ENCODE data around the gene HPGDS. TPM values are rescaled to one million over a fixed set of nuclear protein-coding genes. Genes with fewer than 3 reads are reported as not detected.

The HPGDS gene
- total RNA-seq, 1 experiment from 2014 or later = not detected

DNA sequence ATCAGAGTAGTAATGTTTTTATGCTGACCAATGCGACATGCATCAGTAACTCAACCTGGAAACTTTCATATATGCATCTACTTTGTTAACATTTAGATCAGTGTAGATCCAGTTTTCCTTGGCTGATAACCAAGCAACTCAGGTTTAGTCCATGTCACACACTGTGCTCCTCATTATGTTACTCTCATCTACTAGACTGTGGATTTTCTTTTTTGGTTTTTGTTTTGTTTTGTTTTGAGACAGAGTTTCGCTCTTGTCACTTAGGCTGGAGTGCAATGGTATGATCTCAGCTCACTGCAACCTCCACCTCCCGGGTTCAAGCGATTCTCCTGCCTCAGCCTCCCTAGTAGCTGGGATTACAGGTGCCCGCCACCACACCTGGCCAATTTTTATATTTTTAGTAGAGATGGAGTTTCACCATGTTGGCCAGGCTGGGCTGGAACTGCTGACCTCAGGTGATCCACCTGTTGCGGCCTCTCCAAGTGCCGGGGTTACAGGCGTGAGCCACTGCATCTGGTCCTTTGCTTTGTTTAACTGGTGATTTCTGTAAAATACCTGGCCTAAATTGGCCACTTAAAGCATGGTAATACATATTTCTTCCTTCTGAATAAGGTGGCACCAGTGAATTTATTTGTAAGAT is 86.4 kb downstream of the HPGDS start:
- no TSS peak for BruUV-seq (replicated peaks)
- TF ChIP-seq EZH2phosphoT487 (IDR thresholded peaks at IDR 0.05; ENCODE audit: borderline replicate concordance, low read length) (no peak), EZH2 (IDR thresholded peaks at IDR 0.05; ENCODE audit: low read length, unreplicated experiment) (no peak)
- TF ChIP-seq, protein P1, sequence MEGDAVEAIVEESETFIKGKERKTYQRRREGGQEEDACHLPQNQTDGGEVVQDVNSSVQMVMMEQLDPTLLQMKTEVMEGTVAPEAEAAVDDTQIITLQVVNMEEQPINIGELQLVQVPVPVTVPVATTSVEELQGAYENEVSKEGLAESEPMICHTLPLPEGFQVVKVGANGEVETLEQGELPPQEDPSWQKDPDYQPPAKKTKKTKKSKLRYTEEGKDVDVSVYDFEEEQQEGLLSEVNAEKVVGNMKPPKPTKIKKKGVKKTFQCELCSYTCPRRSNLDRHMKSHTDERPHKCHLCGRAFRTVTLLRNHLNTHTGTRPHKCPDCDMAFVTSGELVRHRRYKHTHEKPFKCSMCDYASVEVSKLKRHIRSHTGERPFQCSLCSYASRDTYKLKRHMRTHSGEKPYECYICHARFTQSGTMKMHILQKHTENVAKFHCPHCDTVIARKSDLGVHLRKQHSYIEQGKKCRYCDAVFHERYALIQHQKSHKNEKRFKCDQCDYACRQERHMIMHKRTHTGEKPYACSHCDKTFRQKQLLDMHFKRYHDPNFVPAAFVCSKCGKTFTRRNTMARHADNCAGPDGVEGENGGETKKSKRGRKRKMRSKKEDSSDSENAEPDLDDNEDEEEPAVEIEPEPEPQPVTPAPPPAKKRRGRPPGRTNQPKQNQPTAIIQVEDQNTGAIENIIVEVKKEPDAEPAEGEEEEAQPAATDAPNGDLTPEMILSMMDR (conservative IDR thresholded peaks at IDR 0.05; ENCODE audit: low read depth, low read length) = no peak
- H3K79me2 ChIP-seq (ENCODE audit: low read length) = no peaks in the 10 kb centered on the region
- no peak overlapping the region for H3K4me3 ChIP-seq (ENCODE audit: low read length)
- H3K36me3 ChIP-seq (ENCODE audit: low read depth, low read length) = peaks cover 13% of the 10 kb centered on the region; the same call in 1 of the 2 replicates
- no peaks in the 10 kb centered on the region for H3K9me3 ChIP-seq (ENCODE audit: low read length)
- no peaks in the 10 kb centered on the region for H3K27me3 ChIP-seq (ENCODE audit: low read length)
- no peak overlapping the region for H3K27ac ChIP-seq (ENCODE audit: low read length)
- POLR2A ChIA-PET (ENCODE audit: unreplicated experiment) = no interaction called here
- no peaks in the 10 kb centered on the region for H4K20me1 ChIP-seq (ENCODE audit: low read length)
- DNase-seq = no peak
- no peaks in the 10 kb centered on the region for H3F3A ChIP-seq (ENCODE audit: low read length, unreplicated experiment)
- no peak overlapping the region for H3K9ac ChIP-seq (ENCODE audit: low read length)
- H3K4me2 ChIP-seq (ENCODE audit: low read length) = no peak overlapping the region
- intact Hi-C loops (cut with micrococcal nuclease) = loop anchor here (5.0 to 10.0 kb wide), 3 partner anchors 131 to 461 kb away; no protein-coding TSS in a partner anchor
- H2AFZ ChIP-seq (ENCODE audit: low read length) = no peak overlapping the region
- CTCF ChIA-PET = no interaction called here
- H3K4me1 ChIP-seq (ENCODE audit: insufficient read depth, low read length) = no peaks in the 10 kb centered on the region
- no peak for ATAC-seq
- H3K9me2 ChIP-seq (replicated peaks; ENCODE audit: low read length) = no peaks in the 10 kb centered on the region

DNA sequence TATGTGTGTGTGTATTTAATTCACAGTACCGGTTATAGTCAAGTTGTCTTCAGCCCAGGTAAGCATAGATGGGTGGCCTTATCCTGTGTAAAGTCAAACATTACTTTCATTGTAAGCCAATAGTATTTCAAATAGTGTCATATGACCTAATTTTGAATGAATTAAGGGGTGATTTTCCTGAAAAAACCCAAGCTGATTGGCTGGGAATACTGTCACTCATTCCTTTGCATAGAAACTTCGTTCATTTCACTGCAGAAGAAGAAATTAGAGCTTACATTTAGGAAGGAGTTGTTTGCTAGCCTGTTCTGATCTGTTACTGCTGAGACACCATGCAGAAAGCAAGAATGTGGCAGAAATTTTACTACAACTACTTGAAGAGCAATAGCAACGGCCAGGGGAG is 89.6 kb downstream of the HPGDS start:
- H3K36me3 ChIP-seq (ENCODE audit: low read depth, low read length) = peaks cover 14% of the 10 kb centered on the region; the same call in 1 of the 2 replicates
- POLR2A ChIA-PET (ENCODE audit: unreplicated experiment) = no interaction called here
- no peak overlapping the region for H3K4me3 ChIP-seq (ENCODE audit: low read length)
- BruUV-seq (replicated peaks) = no TSS peak
- H3K27me3 ChIP-seq (ENCODE audit: low read length) = no peaks in the 10 kb centered on the region
- intact Hi-C loops (cut with micrococcal nuclease) = loop anchor here (10.0 kb wide), 2 partner anchors 128 to 458 kb away; no protein-coding TSS in a partner anchor
- no peak overlapping the region for H3K4me2 ChIP-seq (ENCODE audit: low read length)
- H3F3A ChIP-seq (ENCODE audit: low read length, unreplicated experiment) = no peaks in the 10 kb centered on the region
- no peaks in the 10 kb centered on the region for H3K9me3 ChIP-seq (ENCODE audit: low read length)
- CTCF ChIA-PET = no interaction called here
- no peak overlapping the region for H3K9ac ChIP-seq (ENCODE audit: low read length)
- DNase-seq (no peak), ATAC-seq (no peak)
- TF ChIP-seq, protein P1 (conservative IDR thresholded peaks at IDR 0.05; ENCODE audit: low read depth, low read length) = no peak
- TF ChIP-seq EZH2phosphoT487 (IDR thresholded peaks at IDR 0.05; ENCODE audit: borderline replicate concordance, low read length) (no peak), EZH2 (IDR thresholded peaks at IDR 0.05; ENCODE audit: low read length, unreplicated experiment) (no peak)
- H3K79me2 ChIP-seq (ENCODE audit: low read length) = no peaks in the 10 kb centered on the region
- no peak overlapping the region for H2AFZ ChIP-seq (ENCODE audit: low read length)
- no peaks in the 10 kb centered on the region for H3K9me2 ChIP-seq (replicated peaks; ENCODE audit: low read length)
- no peaks in the 10 kb centered on the region for H4K20me1 ChIP-seq (ENCODE audit: low read length)
- H3K4me1 ChIP-seq (ENCODE audit: insufficient read depth, low read length) = no peaks in the 10 kb centered on the region
- no peak overlapping the region for H3K27ac ChIP-seq (ENCODE audit: low read length)

DNA sequence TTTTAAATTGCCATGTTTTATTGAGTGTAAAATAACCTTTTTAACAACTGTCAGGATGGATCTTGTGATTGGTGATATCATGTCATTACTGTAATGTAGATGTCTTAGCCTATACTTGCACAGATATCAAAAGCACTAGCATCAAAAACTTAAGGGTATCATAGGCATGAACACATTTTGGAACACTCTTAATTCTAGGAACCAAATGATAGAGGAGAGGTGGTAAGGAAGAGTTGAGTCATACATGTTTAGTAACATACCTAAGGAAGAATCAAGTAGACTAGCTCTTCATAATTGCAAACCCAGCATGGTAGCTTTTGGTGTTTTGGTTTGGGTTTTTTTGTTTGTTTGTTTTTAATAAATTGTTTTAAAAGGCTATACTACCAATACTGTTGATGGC is 91.5 kb downstream of the HPGDS start:
- Histone ChIP-seq H3K4me2 (ENCODE audit: low read length) (no peak overlapping the region), H3K27ac (ENCODE audit: low read length) (no peak overlapping the region), H3F3A (ENCODE audit: low read length, unreplicated experiment) (no peaks in the 10 kb centered on the region), H3K36me3 (ENCODE audit: low read depth, low read length) (peaks cover 14% of the 10 kb centered on the region; the same call in 1 of the 2 replicates), H3K27me3 (ENCODE audit: low read length) (no peaks in the 10 kb centered on the region), H3K4me1 (ENCODE audit: insufficient read depth, low read length) (no peaks in the 10 kb centered on the region), H3K9me3 (ENCODE audit: low read length) (no peaks in the 10 kb centered on the region), H2AFZ (ENCODE audit: low read length) (no peak overlapping the region), H3K9me2 (replicated peaks; ENCODE audit: low read length) (no peaks in the 10 kb centered on the region), H3K4me3 (ENCODE audit: low read length) (no peak overlapping the region), H3K79me2 (ENCODE audit: low read length) (no peaks in the 10 kb centered on the region), H4K20me1 (ENCODE audit: low read length) (no peaks in the 10 kb centered on the region), H3K9ac (ENCODE audit: low read length) (no peak overlapping the region)
- BruUV-seq (replicated peaks) = no TSS peak
- DNase-seq (no peak), ATAC-seq (no peak)
- ChIA-PET POLR2A (ENCODE audit: unreplicated experiment) (no interaction called here), CTCF (no interaction called here)
- no peak for TF ChIP-seq EZH2 (IDR thresholded peaks at IDR 0.05; ENCODE audit: low read length, unreplicated experiment)
- intact Hi-C loops (cut with micrococcal nuclease) = loop anchor here (10.0 kb wide), 2 partner anchors 126 to 456 kb away; no protein-coding TSS in a partner anchor

Other genes starting within 250 kb of the HPGDS start
- 10.9 and 17.0 TPM in 2 replicates for gene SMARCAD1, start 135.0 kb downstream of the HPGDS start, total RNA-seq (2014; rRNA removed)
- 30.7 and 57.8 TPM in 2 replicates for gene PDLIM5, start 109.1 kb upstream of the HPGDS start, total RNA-seq (2014; rRNA removed)